ENCODE data around the gene KRTAP2-3. TPM values are rescaled to one million over a fixed set of nuclear protein-coding genes. Genes with fewer than 3 reads are reported as not detected.
"Not testable (repeated sequence)": the region's sequence is repeated elsewhere in the genome, so short reads cannot be mapped to it uniquely, and the experiment has no call there.

The KRTAP2-3 gene
- total RNA-seq, 1 experiment from 2014 or later = 0.57 TPM

- Histone ChIP-seq H3K27me3 (ENCODE audit: insufficient read depth, low read depth) (no peaks in the 10 kb centered on the region), H3K9me2 (ENCODE audit: insufficient read depth) (no peaks in the 10 kb centered on the region), H3K27ac (peak overlapping the region; percentile 58; the same call in 1 of the 2 replicates), H3K4me1 (replicated peaks; ENCODE audit: insufficient read depth) (peaks cover 29% of the 10 kb centered on the region), H3K36me3 (ENCODE audit: low read depth) (no peaks in the 10 kb centered on the region), H3K79me2 (ENCODE audit: low read depth) (no peaks in the 10 kb centered on the region), H3K9me3 (ENCODE audit: insufficient read depth, low read depth) (no peaks in the 10 kb centered on the region), H3K4me2 (0 out of 2 replicates have a peak overlapping the region, but pooled peaks have one; percentile 37), H3K4me3 (no peak overlapping the region), H3F3A (ENCODE audit: insufficient read depth, low read depth) (peaks cover 7% of the 10 kb centered on the region; the same call in 1 of the 2 replicates), H4K20me1 (ENCODE audit: insufficient read depth) (no peaks in the 10 kb centered on the region), H2AFZ (no peak overlapping the region)
- no peak for DNase-seq
- no peak for TF ChIP-seq CTCF (conservative IDR thresholded peaks at IDR 0.05)
- ChIA-PET POLR2A (ENCODE audit: unreplicated experiment) (no interaction called here), CTCF (no interaction called here)
- intact Hi-C loops (cut with micrococcal nuclease; ENCODE audit: unreplicated experiment) = no loop called here
- BruUV-seq (replicated peaks) = no TSS peak
These were observed 38.6 kb upstream of the KRTAP2-3 start for GRCh38 chr17:41098481-41098880.

- H3K4me1 ChIP-seq (replicated peaks; ENCODE audit: insufficient read depth) = peaks cover 29% of the 10 kb centered on the region
- no TSS peak for BruUV-seq (replicated peaks)
- no peaks in the 10 kb centered on the region for H3K79me2 ChIP-seq (ENCODE audit: low read depth)
- H2AFZ ChIP-seq = no peak within 1 kb of the TSS
- no peaks in the 10 kb centered on the region for H4K20me1 ChIP-seq (ENCODE audit: insufficient read depth)
- H3K4me3 ChIP-seq = no peak within 1 kb of the TSS
- ChIA-PET CTCF (no interaction called here), POLR2A (ENCODE audit: unreplicated experiment) (no interaction called here)
- no peaks in the 10 kb centered on the region for H3K9me2 ChIP-seq (ENCODE audit: insufficient read depth)
- intact Hi-C loops (cut with micrococcal nuclease; ENCODE audit: unreplicated experiment) = no loop called here
- H3K27ac ChIP-seq = peak within 1 kb of the TSS; percentile 58
- DNase-seq = no peak
- TF ChIP-seq EZH2 (IDR thresholded peaks at IDR 0.05; ENCODE audit: low read depth) = no peak
- H3K4me2 ChIP-seq = peak within 1 kb of the TSS; percentile 37; the same call in 1 of the 2 replicates
- no peaks in the 10 kb centered on the region for H3K36me3 ChIP-seq (ENCODE audit: low read depth)
- H3F3A ChIP-seq (ENCODE audit: insufficient read depth, low read depth) = peaks cover 7% of the 10 kb centered on the region; the same call in 1 of the 2 replicates
- H3K27me3 ChIP-seq (ENCODE audit: insufficient read depth, low read depth) = no peaks in the 10 kb centered on the region
- H3K9me3 ChIP-seq (ENCODE audit: insufficient read depth, low read depth) = no peaks in the 10 kb centered on the region; the same call in 1 of the 2 replicates
These were observed 38.1 kb upstream of the KRTAP2-3 start, which contains the start of gene KRTAP4-8 for GRCh38 chr17:41098042-41098441. TSS of gene KRTAP4-8 (minus strand) at chr17:41098142. CDS start at chr17:41098084, 58 bp downstream.

- Histone ChIP-seq H3K79me2 (ENCODE audit: low read depth) (no peaks in the 10 kb centered on the region), H2AFZ (no peak overlapping the region), H3K9me3 (ENCODE audit: insufficient read depth, low read depth) (no peaks in the 10 kb centered on the region; the same call in 1 of the 2 replicates), H3K4me1 (replicated peaks; ENCODE audit: insufficient read depth) (peaks cover 29% of the 10 kb centered on the region), H3K9me2 (ENCODE audit: insufficient read depth) (no peaks in the 10 kb centered on the region), H3K36me3 (ENCODE audit: low read depth) (no peaks in the 10 kb centered on the region), H3K4me2 (no peak overlapping the region), H3F3A (ENCODE audit: insufficient read depth, low read depth) (peaks cover 7% of the 10 kb centered on the region; the same call in 1 of the 2 replicates), H3K27me3 (ENCODE audit: insufficient read depth, low read depth) (no peaks in the 10 kb centered on the region), H3K4me3 (no peak overlapping the region), H4K20me1 (ENCODE audit: insufficient read depth) (no peaks in the 10 kb centered on the region), H3K27ac (no peak overlapping the region)
- BruUV-seq (replicated peaks) = no TSS peak
- POLR2A ChIA-PET (ENCODE audit: unreplicated experiment) = no interaction called here
- intact Hi-C loops (cut with micrococcal nuclease; ENCODE audit: unreplicated experiment) = no loop called here
- TF ChIP-seq CTCF (conservative IDR thresholded peaks at IDR 0.05) (no peak), EZH2 (IDR thresholded peaks at IDR 0.05; ENCODE audit: low read depth) (no peak)
- CTCF ChIA-PET = no interaction called here
- DNase-seq = no peak
These were observed 36.1 kb upstream of the KRTAP2-3 start for GRCh38 chr17:41096055-41096454.

GRCh38 chr17:41088760-41089352 lies 28.9 kb upstream of the KRTAP2-3 start:
- BruUV-seq (replicated peaks); H3K4me3 ChIP-seq: not testable (repeated sequence)

GRCh38 chr17:41084100-41084856 lies 24.4 kb upstream of the KRTAP2-3 start, which contains the start of gene KRTAP4-7:
TSS of gene KRTAP4-7 (plus strand) at chr17:41084150. CDS start at chr17:41084207, 57 bp downstream.
- intact Hi-C loops (cut with micrococcal nuclease; ENCODE audit: unreplicated experiment); H3K9me2 ChIP-seq (ENCODE audit: insufficient read depth); H3K36me3 ChIP-seq (ENCODE audit: low read depth); H3K79me2 ChIP-seq (ENCODE audit: low read depth); POLR2A ChIA-PET (ENCODE audit: unreplicated experiment); H2AFZ ChIP-seq; H3K4me3 ChIP-seq; H4K20me1 ChIP-seq (ENCODE audit: insufficient read depth); BruUV-seq (replicated peaks); H3K27me3 ChIP-seq (ENCODE audit: insufficient read depth, low read depth); DNase-seq; CTCF ChIA-PET: not testable (repeated sequence)
- Histone ChIP-seq H3F3A (ENCODE audit: insufficient read depth, low read depth) (peaks cover 13% of the 10 kb centered on the region), H3K9me3 (ENCODE audit: insufficient read depth, low read depth) (peaks cover 13% of the 10 kb centered on the region), H3K27ac (peak within 1 kb of the TSS; percentile 69), H3K4me1 (replicated peaks; ENCODE audit: insufficient read depth) (peaks cover 35% of the 10 kb centered on the region), H3K4me2 (peak within 1 kb of the TSS; percentile 56)

More at GRCh38 chr17:41088760-41089352, 28.9 kb upstream of the KRTAP2-3 start:
- H4K20me1 ChIP-seq (ENCODE audit: insufficient read depth); H3K9me3 ChIP-seq (ENCODE audit: insufficient read depth, low read depth); DNase-seq; H3F3A ChIP-seq (ENCODE audit: insufficient read depth, low read depth); intact Hi-C loops (cut with micrococcal nuclease; ENCODE audit: unreplicated experiment); H2AFZ ChIP-seq; H3K27me3 ChIP-seq (ENCODE audit: insufficient read depth, low read depth); CTCF ChIA-PET; H3K79me2 ChIP-seq (ENCODE audit: low read depth); H3K27ac ChIP-seq; POLR2A ChIA-PET (ENCODE audit: unreplicated experiment); H3K9me2 ChIP-seq (ENCODE audit: insufficient read depth); H3K4me2 ChIP-seq; H3K36me3 ChIP-seq (ENCODE audit: low read depth): not testable (repeated sequence)
- H3K4me1 ChIP-seq (replicated peaks; ENCODE audit: insufficient read depth) = peaks cover 16% of the 10 kb centered on the region
